ENCODE results near the gene POLR2H. TPM values are rescaled to one million over a fixed set of nuclear protein-coding genes. Genes with fewer than 3 reads are reported as not detected.

Gene POLR2H
- total and polyA plus RNA-seq, 10 of the 15 experiments (the other 5 are each of a cell fraction or from before 2014, with no cell fraction given), result 74.2 to 357 (median 143) TPM

DNA sequence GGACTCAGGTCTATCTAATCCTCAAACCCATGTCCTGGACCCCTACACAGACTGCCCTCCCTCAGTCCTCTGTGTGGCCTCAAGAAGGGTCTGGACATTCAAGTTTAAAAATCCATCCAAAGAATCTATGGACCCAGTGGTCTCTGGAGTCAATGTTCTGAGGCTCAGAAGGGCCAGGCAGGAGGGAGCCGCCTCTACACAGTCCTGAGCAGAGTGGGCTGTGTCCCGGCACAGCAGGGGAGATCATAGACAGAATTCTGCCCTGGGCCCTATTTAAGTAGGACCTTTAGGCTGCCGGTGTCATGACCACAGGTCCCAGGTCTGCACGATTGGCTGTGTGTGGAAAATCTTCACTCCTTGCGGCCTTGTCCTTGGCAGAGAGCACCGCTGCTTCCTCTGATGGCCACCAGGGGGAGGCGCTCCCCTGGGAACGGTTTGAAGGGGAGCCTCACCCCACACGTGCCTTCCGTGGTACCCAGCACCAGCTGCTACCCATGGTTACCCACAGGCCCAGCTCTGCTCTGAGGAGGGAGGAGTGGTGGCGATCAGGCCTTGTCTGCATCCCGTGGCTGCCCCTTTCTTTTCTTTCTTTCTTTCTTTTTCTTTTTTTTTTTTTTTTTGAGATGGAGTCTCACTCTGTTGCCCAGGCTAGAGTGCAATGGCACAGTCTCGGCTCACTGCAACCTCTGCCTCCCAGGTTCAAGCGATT is 56.3 kb downstream of the POLR2H start (continued):
- no peak for TF ChIP-seq NKRF (conservative IDR thresholded peaks at IDR 0.05)
- no peak for TF ChIP-seq ASH2L (IDR thresholded peaks at IDR 0.05; ENCODE audit: borderline replicate concordance, low read depth)
- no peak for TF ChIP-seq BCL11A (IDR thresholded peaks at IDR 0.05; ENCODE audit: low read depth, low read length)
- no peak for TF ChIP-seq JUNB (IDR thresholded peaks at IDR 0.05)
- TF ChIP-seq, protein P1, sequence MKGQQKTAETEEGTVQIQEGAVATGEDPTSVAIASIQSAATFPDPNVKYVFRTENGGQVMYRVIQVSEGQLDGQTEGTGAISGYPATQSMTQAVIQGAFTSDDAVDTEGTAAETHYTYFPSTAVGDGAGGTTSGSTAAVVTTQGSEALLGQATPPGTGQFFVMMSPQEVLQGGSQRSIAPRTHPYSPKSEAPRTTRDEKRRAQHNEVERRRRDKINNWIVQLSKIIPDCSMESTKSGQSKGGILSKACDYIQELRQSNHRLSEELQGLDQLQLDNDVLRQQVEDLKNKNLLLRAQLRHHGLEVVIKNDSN (IDR thresholded peaks at IDR 0.05; ENCODE audit: borderline replicate concordance, extremely low read length, insufficient read depth, low read depth, low read length), result peak; percentile 69
- TF ChIP-seq SMAD1 (IDR thresholded peaks at IDR 0.05; ENCODE audit: low read depth, partially characterized antibody), result no peak
- no peak for TF ChIP-seq SREBF2 (IDR thresholded peaks at IDR 0.05; ENCODE audit: low read length)
- TF ChIP-seq, protein P2, sequence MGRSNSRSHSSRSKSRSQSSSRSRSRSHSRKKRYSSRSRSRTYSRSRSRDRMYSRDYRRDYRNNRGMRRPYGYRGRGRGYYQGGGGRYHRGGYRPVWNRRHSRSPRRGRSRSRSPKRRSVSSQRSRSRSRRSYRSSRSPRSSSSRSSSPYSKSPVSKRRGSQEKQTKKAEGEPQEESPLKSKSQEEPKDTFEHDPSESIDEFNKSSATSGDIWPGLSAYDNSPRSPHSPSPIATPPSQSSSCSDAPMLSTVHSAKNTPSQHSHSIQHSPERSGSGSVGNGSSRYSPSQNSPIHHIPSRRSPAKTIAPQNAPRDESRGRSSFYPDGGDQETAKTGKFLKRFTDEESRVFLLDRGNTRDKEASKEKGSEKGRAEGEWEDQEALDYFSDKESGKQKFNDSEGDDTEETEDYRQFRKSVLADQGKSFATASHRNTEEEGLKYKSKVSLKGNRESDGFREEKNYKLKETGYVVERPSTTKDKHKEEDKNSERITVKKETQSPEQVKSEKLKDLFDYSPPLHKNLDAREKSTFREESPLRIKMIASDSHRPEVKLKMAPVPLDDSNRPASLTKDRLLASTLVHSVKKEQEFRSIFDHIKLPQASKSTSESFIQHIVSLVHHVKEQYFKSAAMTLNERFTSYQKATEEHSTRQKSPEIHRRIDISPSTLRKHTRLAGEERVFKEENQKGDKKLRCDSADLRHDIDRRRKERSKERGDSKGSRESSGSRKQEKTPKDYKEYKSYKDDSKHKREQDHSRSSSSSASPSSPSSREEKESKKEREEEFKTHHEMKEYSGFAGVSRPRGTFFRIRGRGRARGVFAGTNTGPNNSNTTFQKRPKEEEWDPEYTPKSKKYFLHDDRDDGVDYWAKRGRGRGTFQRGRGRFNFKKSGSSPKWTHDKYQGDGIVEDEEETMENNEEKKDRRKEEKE (IDR thresholded peaks at IDR 0.05), result no peak
- TF ChIP-seq POLR2AphosphoS2 (IDR thresholded peaks at IDR 0.05; ENCODE audit: low read depth, low read length), result no peak
- TF ChIP-seq BHLHE40 (IDR thresholded peaks at IDR 0.05; ENCODE audit: borderline replicate concordance in 1 of 2, low read depth in 2 of 2, low read length in 1 of 2), result peak; percentile 97 to 98
- TF ChIP-seq ETV6 (conservative IDR thresholded peaks at IDR 0.05 in 1 of 2, IDR thresholded peaks at IDR 0.05 in 1 of 2; ENCODE audit: borderline replicate concordance in 1 of 2, low read depth in 1 of 2), result no peak
- TF ChIP-seq, protein P3, sequence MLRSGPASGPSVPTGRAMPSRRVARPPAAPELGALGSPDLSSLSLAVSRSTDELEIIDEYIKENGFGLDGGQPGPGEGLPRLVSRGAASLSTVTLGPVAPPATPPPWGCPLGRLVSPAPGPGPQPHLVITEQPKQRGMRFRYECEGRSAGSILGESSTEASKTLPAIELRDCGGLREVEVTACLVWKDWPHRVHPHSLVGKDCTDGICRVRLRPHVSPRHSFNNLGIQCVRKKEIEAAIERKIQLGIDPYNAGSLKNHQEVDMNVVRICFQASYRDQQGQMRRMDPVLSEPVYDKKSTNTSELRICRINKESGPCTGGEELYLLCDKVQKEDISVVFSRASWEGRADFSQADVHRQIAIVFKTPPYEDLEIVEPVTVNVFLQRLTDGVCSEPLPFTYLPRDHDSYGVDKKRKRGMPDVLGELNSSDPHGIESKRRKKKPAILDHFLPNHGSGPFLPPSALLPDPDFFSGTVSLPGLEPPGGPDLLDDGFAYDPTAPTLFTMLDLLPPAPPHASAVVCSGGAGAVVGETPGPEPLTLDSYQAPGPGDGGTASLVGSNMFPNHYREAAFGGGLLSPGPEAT (IDR thresholded peaks at IDR 0.05; ENCODE audit: low read depth), result no peak
- TF ChIP-seq TARDBP (IDR thresholded peaks at IDR 0.05; ENCODE audit: borderline replicate concordance), result no peak
- TF ChIP-seq, protein P4, sequence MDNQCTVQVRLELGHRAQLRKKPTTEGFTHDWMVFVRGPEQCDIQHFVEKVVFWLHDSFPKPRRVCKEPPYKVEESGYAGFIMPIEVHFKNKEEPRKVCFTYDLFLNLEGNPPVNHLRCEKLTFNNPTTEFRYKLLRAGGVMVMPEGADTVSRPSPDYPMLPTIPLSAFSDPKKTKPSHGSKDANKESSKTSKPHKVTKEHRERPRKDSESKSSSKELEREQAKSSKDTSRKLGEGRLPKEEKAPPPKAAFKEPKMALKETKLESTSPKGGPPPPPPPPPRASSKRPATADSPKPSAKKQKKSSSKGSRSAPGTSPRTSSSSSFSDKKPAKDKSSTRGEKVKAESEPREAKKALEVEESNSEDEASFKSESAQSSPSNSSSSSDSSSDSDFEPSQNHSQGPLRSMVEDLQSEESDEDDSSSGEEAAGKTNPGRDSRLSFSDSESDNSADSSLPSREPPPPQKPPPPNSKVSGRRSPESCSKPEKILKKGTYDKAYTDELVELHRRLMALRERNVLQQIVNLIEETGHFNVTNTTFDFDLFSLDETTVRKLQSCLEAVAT (IDR thresholded peaks at IDR 0.05), result 0 out of 2 replicates have a peak, but pooled peaks have one; percentile 31
- TF ChIP-seq NRF1 (conservative IDR thresholded peaks at IDR 0.05; ENCODE audit: low read depth, low read length), result no peak
- TF ChIP-seq RFX5 (IDR thresholded peaks at IDR 0.05; ENCODE audit: low read depth, low read length), result no peak
- TF ChIP-seq, protein P5, sequence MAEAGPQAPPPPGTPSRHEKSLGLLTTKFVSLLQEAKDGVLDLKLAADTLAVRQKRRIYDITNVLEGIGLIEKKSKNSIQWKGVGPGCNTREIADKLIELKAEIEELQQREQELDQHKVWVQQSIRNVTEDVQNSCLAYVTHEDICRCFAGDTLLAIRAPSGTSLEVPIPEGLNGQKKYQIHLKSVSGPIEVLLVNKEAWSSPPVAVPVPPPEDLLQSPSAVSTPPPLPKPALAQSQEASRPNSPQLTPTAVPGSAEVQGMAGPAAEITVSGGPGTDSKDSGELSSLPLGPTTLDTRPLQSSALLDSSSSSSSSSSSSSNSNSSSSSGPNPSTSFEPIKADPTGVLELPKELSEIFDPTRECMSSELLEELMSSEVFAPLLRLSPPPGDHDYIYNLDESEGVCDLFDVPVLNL (IDR thresholded peaks at IDR 0.05; ENCODE audit: low read depth, low read length), result no peak

All from GM12878 (cell line).